Measurements from ENCODE around the gene CCN5. TPM values are rescaled to one million over a fixed set of nuclear protein-coding genes. Genes with fewer than 3 reads are reported as not detected.

The CCN5 gene
- total RNA-seq, 2 donors from 2014 or later, result 85.1 to 118 TPM

- no peaks in the 10 kb centered on the region for H3K36me3 ChIP-seq
- peak overlapping the region; percentile 4 to 34 for H3K4me3 ChIP-seq
- peak overlapping the region; percentile 90 to 91 for H3K27ac ChIP-seq
- H3K27me3 ChIP-seq, result no peaks in the 10 kb centered on the region
- TF ChIP-seq CTCF (IDR thresholded peaks at IDR 0.05), result no peak
- peaks cover 0 to 81% of the 10 kb centered on the region in 2 donors for H3K4me1 ChIP-seq
- H3K9me3 ChIP-seq, result no peaks in the 10 kb centered on the region
- DNase-seq (ENCODE audit: low spot score), result no peak
Observed at GRCh38 chr20:44716309-44717106, 1.3 kb downstream of the CCN5 start.

GRCh38 chr20:44717986-44718385 is 2.8 kb downstream of the CCN5 start:
- Histone ChIP-seq H3K4me1 (peaks cover 0 to 74% of the 10 kb centered on the region in 2 donors), H3K27ac (peak overlapping the region; percentile 66 to 87), H3K9me3 (no peaks in the 10 kb centered on the region), H3K36me3 (no peaks in the 10 kb centered on the region), H3K27me3 (no peaks in the 10 kb centered on the region), H3K4me3 (no peak overlapping the region)
- DNase-seq (ENCODE audit: low spot score), result no peak
- peak; percentile 38 to 55 for TF ChIP-seq CTCF (IDR thresholded peaks at IDR 0.05)

GRCh38 chr20:44719841-44720240 is 4.7 kb downstream of the CCN5 start:
- H3K36me3 ChIP-seq, result no peaks in the 10 kb centered on the region
- peaks cover 0 to 56% of the 10 kb centered on the region in 2 donors for H3K4me1 ChIP-seq
- no peaks in the 10 kb centered on the region for H3K27me3 ChIP-seq
- no peak for TF ChIP-seq CTCF (IDR thresholded peaks at IDR 0.05)
- no peak overlapping the region for H3K4me3 ChIP-seq
- H3K27ac ChIP-seq, result peak overlapping the region; percentile 66 to 87
- no peak for DNase-seq (ENCODE audit: low spot score)
- no peaks in the 10 kb centered on the region for H3K9me3 ChIP-seq

- no peak for TF ChIP-seq CTCF (IDR thresholded peaks at IDR 0.05)
- H3K27ac ChIP-seq, result peak overlapping the region; percentile 66 to 87
- H3K27me3 ChIP-seq, result no peaks in the 10 kb centered on the region
- no peaks in the 10 kb centered on the region for H3K36me3 ChIP-seq
- no peak overlapping the region for H3K4me3 ChIP-seq
- H3K4me1 ChIP-seq, result peaks cover 0 to 48% of the 10 kb centered on the region in 2 donors
- H3K9me3 ChIP-seq, result no peaks in the 10 kb centered on the region
- DNase-seq (ENCODE audit: low spot score), result no peak
Observed at GRCh38 chr20:44720621-44720996, 5.4 kb downstream of the CCN5 start.

GRCh38 chr20:44720997-44721784 is 6.0 kb downstream of the CCN5 start:
- peak; percentile 75 for DNase-seq (ENCODE audit: low spot score)
- H3K9me3 ChIP-seq, result no peaks in the 10 kb centered on the region
- no peak overlapping the region for H3K4me3 ChIP-seq
- H3K36me3 ChIP-seq, result no peaks in the 10 kb centered on the region
- H3K27me3 ChIP-seq, result no peaks in the 10 kb centered on the region
- TF ChIP-seq CTCF (IDR thresholded peaks at IDR 0.05), result no peak
- H3K4me1 ChIP-seq, result peaks cover 0 to 42% of the 10 kb centered on the region in 2 donors
- peak overlapping the region; percentile 66 to 87 for H3K27ac ChIP-seq

Data from right atrium auricular region (tissue), 2 donors.